H9 (cell line): ENCODE measurements around the gene FHIT. TPM values are rescaled to one million over a fixed set of nuclear protein-coding genes. Genes with fewer than 3 reads are reported as not detected.

Experiments used
- DNase-seq: peaks from one replicate; pipeline ENCODE4 v3.0.0-alpha.2; 2017
- H2AFZ ChIP-seq: one replicate; pipeline ENCODE4 v1.6.1; 2013; ENCODE audit warnings: mild to moderate bottlenecking, low read length, control low read depth, moderate library complexity
- H2AK5ac ChIP-seq: 2 replicates; pipeline ENCODE4 v1.6.1; 2013; ENCODE audit warnings: low read length, control low read depth, mixed read lengths; ENCODE audit not compliant: insufficient read length
- H2BK120ac ChIP-seq: one replicate; pipeline ENCODE4 v1.6.1; 2013; ENCODE audit warnings: low read depth, mild to moderate bottlenecking, low read length, control low read depth, inconsistent platforms; ENCODE audit not compliant: poor library complexity, severe bottlenecking
- H2BK12ac ChIP-seq: 2 replicates; pipeline ENCODE4 v1.6.1; 2013; ENCODE audit warnings: low read length, control low read depth, mixed read lengths, low read depth; ENCODE audit not compliant: insufficient read length
- H2BK15ac ChIP-seq: 2 replicates; pipeline ENCODE4 v1.6.1; 2013; ENCODE audit warnings: low read depth, low read length, control low read depth
- H2BK20ac ChIP-seq: one replicate; pipeline ENCODE4 v1.6.1; 2013; ENCODE audit warnings: low read depth, mild to moderate bottlenecking, low read length, control low read depth, inconsistent platforms; ENCODE audit not compliant: poor library complexity, severe bottlenecking
- H2BK5ac ChIP-seq: 2 replicates; pipeline ENCODE4 v1.6.1; 2013; ENCODE audit warnings: low read length, control low read depth, mixed read lengths; ENCODE audit not compliant: insufficient read length
- H3K14ac ChIP-seq: 2 replicates; pipeline ENCODE4 v1.6.1; 2013; ENCODE audit warnings: low read length, control low read depth; ENCODE audit not compliant: insufficient read depth
- H3K18ac ChIP-seq: 2 replicates; pipeline ENCODE4 v1.6.1; 2013; ENCODE audit warnings: low read depth, mild to moderate bottlenecking, mixed read lengths, low read length, control low read depth; ENCODE audit not compliant: insufficient read length
- H3K23ac ChIP-seq: 2 replicates; pipeline ENCODE4 v1.6.1; 2013; ENCODE audit warnings: low read length, control low read depth, mixed read lengths, low read depth; ENCODE audit not compliant: insufficient read length
- H3K23me2 ChIP-seq: 2 replicates; pipeline ENCODE4 v1.6.1; 2013; ENCODE audit warnings: low read depth, mild to moderate bottlenecking, mixed read lengths, low read length, control low read depth; ENCODE audit not compliant: insufficient read length, poor library complexity, severe bottlenecking
- H3K27ac ChIP-seq: 2 replicates; pipeline ENCODE4 v1.5.1; 2013; ENCODE audit warnings: low read length, control low read depth, mixed read lengths, low read depth; ENCODE audit not compliant: insufficient read length
- H3K27me3 ChIP-seq: 2 replicates; pipeline ENCODE4 v1.6.1; 2013; ENCODE audit warnings: low read length, control low read depth, inconsistent platforms; ENCODE audit not compliant: insufficient read depth
- H3K4ac ChIP-seq: 2 replicates; pipeline ENCODE4 v1.6.1; 2013; ENCODE audit warnings: low read depth, mild to moderate bottlenecking, control low read depth, inconsistent platforms, low read length, moderate library complexity
- H3K4me1 ChIP-seq: 2 replicates; pipeline ENCODE4 v1.6.1; 2013; ENCODE audit warnings: low read length, control low read depth, inconsistent platforms; ENCODE audit not compliant: insufficient read depth
- H3K4me2 ChIP-seq: 2 replicates; pipeline ENCODE4 v1.6.1; 2013; ENCODE audit warnings: low read length, control low read depth, mixed read lengths; ENCODE audit not compliant: insufficient read length, insufficient read depth
- H3K56ac ChIP-seq: 2 replicates; pipeline ENCODE4 v1.6.1; 2013; ENCODE audit warnings: low read depth, mild to moderate bottlenecking, mixed read lengths, low read length, control low read depth; ENCODE audit not compliant: insufficient read length
- H3K79me1 ChIP-seq: 2 replicates; pipeline ENCODE4 v1.6.1; 2013; ENCODE audit warnings: low read depth, mild to moderate bottlenecking, moderate library complexity, low read length, control low read depth, inconsistent platforms; ENCODE audit not compliant: insufficient read depth, poor library complexity, severe bottlenecking
- H3K79me2 ChIP-seq: 2 replicates; pipeline ENCODE4 v1.6.1; 2013; ENCODE audit warnings: low read length, control low read depth, inconsistent platforms; ENCODE audit not compliant: insufficient read depth
- H3K9ac ChIP-seq: 2 replicates; pipeline ENCODE4 v1.6.1; 2013; ENCODE audit warnings: low read length, control low read depth, mixed read lengths; ENCODE audit not compliant: insufficient read length; ENCODE audit errors: extremely low read depth
- H3K9me3 ChIP-seq: one replicate; pipeline ENCODE4 v1.6.1; 2013; ENCODE audit warnings: low read depth, low read length, inconsistent platforms; ENCODE audit not compliant: control insufficient read depth
- H3T11ph ChIP-seq: one replicate; pipeline ENCODE4 v1.6.1; 2013; ENCODE audit warnings: mild to moderate bottlenecking, low read length, control low read depth, inconsistent platforms
- H4K20me1 ChIP-seq: one replicate; pipeline ENCODE4 v1.6.1; 2013; ENCODE audit not compliant: control insufficient read depth, insufficient read length, insufficient read depth
- H4K5ac ChIP-seq: 2 replicates; pipeline ENCODE4 v1.6.1; 2013; ENCODE audit warnings: low read depth, mild to moderate bottlenecking, mixed read lengths, low read length, control low read depth; ENCODE audit not compliant: insufficient read length
- H4K8ac ChIP-seq: replicated peaks from 2 replicates; pipeline ENCODE4 v1.6.1; 2013; ENCODE audit warnings: low read length, control low read depth, mixed read lengths, low read depth; ENCODE audit not compliant: insufficient read length
- H4K91ac ChIP-seq: 2 replicates; pipeline ENCODE4 v1.6.1; 2013; ENCODE audit warnings: low read depth, mild to moderate bottlenecking, moderate library complexity, mixed read lengths, low read length, control low read depth; ENCODE audit not compliant: insufficient read length
- H3K27ac Mint-ChIP-seq, 3 experiments: 2 replicates in 2 of 3; 3 replicates in 1 of 3; pipeline ENCODE4 v1.8.0; 2020 to 2021; ENCODE audit warnings: mixed read lengths in 3 of 3, mild to moderate bottlenecking in 1 of 3, moderate library complexity in 1 of 3
- H3K27me3 Mint-ChIP-seq: 2 replicates; pipeline ENCODE4 v1.8.0; 2021; ENCODE audit warnings: low read depth, mild to moderate bottlenecking, moderate library complexity, mixed read lengths
- H3K36me3 Mint-ChIP-seq, 3 experiments: 2 replicates in 2 of 3; 3 replicates in 1 of 3; pipeline ENCODE4 v1.8.0; 2020 to 2021; ENCODE audit warnings: low read depth in 3 of 3, mixed read lengths in 3 of 3; ENCODE audit not compliant: insufficient read depth in 1 of 3
- H3K4me1 Mint-ChIP-seq, 2 experiments: 2 replicates each; pipeline ENCODE4 v1.8.0; 2020; ENCODE audit warnings: mixed read lengths in 2 of 2
- H3K4me3 Mint-ChIP-seq, 2 experiments: 2 replicates in 1 of 2; 3 replicates in 1 of 2; pipeline ENCODE4 v1.8.0; 2020 to 2021; ENCODE audit warnings: mild to moderate bottlenecking in 2 of 2, mixed read lengths in 2 of 2, moderate library complexity in 1 of 2
- H3K9me3 Mint-ChIP-seq, 2 experiments: 2 replicates in 1 of 2; 3 replicates in 1 of 2; pipeline ENCODE4 v1.8.0; 2020; ENCODE audit warnings: mild to moderate bottlenecking in 2 of 2, mixed read lengths in 2 of 2, moderate library complexity in 1 of 2
- WGBS: extraction: QIAGEN DNeasy Blood & Tissue Kit; methylation state at CpG from one replicate; pipeline ENCODE4 v1.1.7; 2013; ENCODE audit warnings: missing lambda C conversion rate, low lambda C conversion rate, mixed read lengths; ENCODE audit not compliant: insufficient read length; ENCODE audit errors: extremely low coverage; 5-methylcytosine and 5-hydroxymethylcytosine counted together
- total RNA-seq: library from RNA; stranded (reverse); gene quantifications from 2 replicates; pipeline ENCODE4 v1.2.1, GENCODE V29; 2021
- TF ChIP-seq, protein P1 (sequence below): fragments of 200-600 bp; sonication (generic); conservative IDR thresholded peaks from 3 replicates; pipeline ENCODE4 v1.8.0; 2021; ENCODE audit warnings: antibody characterized with exemption, mild to moderate bottlenecking

FHIT gene
- total RNA-seq, 1 experiment from 2014 or later, result 3.0 TPM

DNA sequence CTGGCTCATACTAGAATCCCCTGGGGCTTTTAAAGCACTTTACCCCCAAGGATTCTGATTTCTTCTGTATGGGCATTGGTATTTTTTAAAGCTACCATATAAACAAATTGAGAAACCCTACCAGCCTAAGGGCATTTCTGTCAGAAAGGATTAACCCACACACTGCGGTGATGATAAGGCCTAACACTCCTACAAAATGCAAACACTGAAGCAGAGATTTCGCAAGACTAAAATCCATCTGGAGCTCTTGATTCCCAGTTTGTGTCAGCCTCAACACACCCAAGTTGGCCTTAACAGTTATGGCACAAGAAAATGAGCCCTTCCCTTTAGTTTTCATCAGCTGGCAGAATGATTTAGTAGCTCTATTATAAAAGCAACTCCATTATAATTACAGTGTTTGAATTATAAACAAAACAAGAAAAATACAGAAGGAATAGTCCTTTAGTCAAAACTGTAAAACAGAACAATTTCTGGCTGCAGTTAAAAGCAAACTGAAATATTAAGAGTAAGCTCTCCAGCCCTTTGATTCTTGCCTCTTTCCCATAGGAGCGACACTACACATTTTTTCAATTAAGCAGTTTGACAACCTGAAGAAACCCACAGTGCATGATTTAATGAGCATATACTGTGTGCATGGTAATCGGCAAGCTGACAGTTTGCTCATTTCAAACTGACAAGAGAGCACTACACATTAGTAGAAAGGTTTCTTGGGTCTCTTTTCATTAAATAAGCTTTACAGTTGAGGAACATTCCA lies 441.2 kb downstream of the FHIT start:
- Histone ChIP-seq H3K4me2 (no peak overlapping the region), H3K18ac (no peak overlapping the region), H3K27me3 (no peaks in the 10 kb centered on the region), H3K79me2 (no peaks in the 10 kb centered on the region), H2AFZ (no peak overlapping the region), H4K8ac (no peak overlapping the region), H3K9ac (no peak overlapping the region), H3K4ac (no peak overlapping the region), H3K27ac (no peak overlapping the region), H3K56ac (no peak overlapping the region), H2BK120ac (no peak overlapping the region), H2BK20ac (no peak overlapping the region), H2BK12ac (no peak overlapping the region), H3K9me3 (no peaks in the 10 kb centered on the region), H3K23me2 (no peaks in the 10 kb centered on the region), H4K20me1 (no peaks in the 10 kb centered on the region), H2BK15ac (no peak overlapping the region), H3K14ac (no peak overlapping the region), H3T11ph (no peak overlapping the region), H4K5ac (no peak overlapping the region), H3K79me1 (no peaks in the 10 kb centered on the region), H2BK5ac (no peak overlapping the region), H3K23ac (no peak overlapping the region), H3K4me1 (no peaks in the 10 kb centered on the region), H2AK5ac (no peak overlapping the region), H4K91ac (no peak overlapping the region)
- DNase-seq, result no peak
- Mint-ChIP-seq H3K4me1 (peaks cover 0 to 4% of the 10 kb centered on the region in 2 experiments; a peak in 2 of 4 replicates), H3K27me3 (no peaks in the 10 kb centered on the region), H3K36me3 (peaks cover 0 to 4% (median 3%) of the 10 kb centered on the region in 3 experiments; a peak in 4 of 7 replicates), H3K27ac (no peak overlapping the region), H3K9me3 (peaks cover 0 to 10% of the 10 kb centered on the region in 2 experiments; a peak in 3 of 5 replicates), H3K4me3 (no peak overlapping the region)
- TF ChIP-seq, protein P1, sequence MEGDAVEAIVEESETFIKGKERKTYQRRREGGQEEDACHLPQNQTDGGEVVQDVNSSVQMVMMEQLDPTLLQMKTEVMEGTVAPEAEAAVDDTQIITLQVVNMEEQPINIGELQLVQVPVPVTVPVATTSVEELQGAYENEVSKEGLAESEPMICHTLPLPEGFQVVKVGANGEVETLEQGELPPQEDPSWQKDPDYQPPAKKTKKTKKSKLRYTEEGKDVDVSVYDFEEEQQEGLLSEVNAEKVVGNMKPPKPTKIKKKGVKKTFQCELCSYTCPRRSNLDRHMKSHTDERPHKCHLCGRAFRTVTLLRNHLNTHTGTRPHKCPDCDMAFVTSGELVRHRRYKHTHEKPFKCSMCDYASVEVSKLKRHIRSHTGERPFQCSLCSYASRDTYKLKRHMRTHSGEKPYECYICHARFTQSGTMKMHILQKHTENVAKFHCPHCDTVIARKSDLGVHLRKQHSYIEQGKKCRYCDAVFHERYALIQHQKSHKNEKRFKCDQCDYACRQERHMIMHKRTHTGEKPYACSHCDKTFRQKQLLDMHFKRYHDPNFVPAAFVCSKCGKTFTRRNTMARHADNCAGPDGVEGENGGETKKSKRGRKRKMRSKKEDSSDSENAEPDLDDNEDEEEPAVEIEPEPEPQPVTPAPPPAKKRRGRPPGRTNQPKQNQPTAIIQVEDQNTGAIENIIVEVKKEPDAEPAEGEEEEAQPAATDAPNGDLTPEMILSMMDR, result no peak
- no CpG with 5 or more reads among the region's 4 CpGs for WGBS
